Testis (tissue), 2 donors: Measurements from ENCODE around the gene USP17L15.
"Not testable (repeated sequence)": the region's sequence is repeated elsewhere in the genome, so short reads cannot be mapped to it uniquely, and the experiment has no call there.

ENCODE experiments used
- CTCF ChIP-seq, 3 experiments: fragments of 450-650 bp in 2 of 3; fragments of 200-600 bp in 1 of 3; sonication (generic) in 1 of 3; IDR thresholded peaks; one replicate each; pipeline ENCODE4 v1.5.1; 2016 to 2019; ENCODE audit warnings: antibody characterized with exemption in 3 of 3, mild to moderate bottlenecking in 2 of 3, moderate library complexity in 1 of 3
- POLR2A ChIP-seq: fragments of 450-650 bp; IDR thresholded peaks from one replicate; pipeline ENCODE4 v1.6.1; 2017; ENCODE audit warnings: antibody characterized with exemption, mild to moderate bottlenecking, moderate library complexity

DNA sequence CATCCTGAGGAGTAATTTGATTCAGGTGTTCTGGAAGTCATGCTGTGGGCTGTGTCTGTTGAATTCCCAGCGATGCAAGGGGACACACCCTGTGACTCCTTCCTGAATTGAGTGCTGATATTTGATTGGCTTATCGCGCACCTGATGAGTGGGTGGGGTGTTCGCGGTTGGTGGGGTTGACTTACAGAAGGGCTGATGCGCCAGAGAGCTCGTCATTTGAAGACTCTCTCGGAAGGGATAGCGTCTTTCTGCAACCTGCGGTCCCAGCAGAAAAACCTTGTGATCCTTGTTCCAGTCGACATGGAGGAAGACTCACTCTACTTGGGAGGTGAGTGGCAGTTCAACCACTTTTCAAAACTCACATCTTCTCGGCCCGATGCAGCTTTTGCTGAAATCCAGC is 18.9 kb downstream of the USP17L15 start, which contains the start of gene USP17L19:
- TF ChIP-seq CTCF (IDR thresholded peaks at IDR 0.05); POLR2A: not testable (repeated sequence)
